Omental fat pad (tissue), 4 donors: ENCODE data around the gene RAB40AL. TPM values are rescaled to one million over a fixed set of nuclear protein-coding genes. Genes with fewer than 3 reads are reported as not detected.
"Not testable (repeated sequence)": the region's sequence is repeated elsewhere in the genome, so short reads cannot be mapped to it uniquely, and the experiment has no call there.

Experiments
- ATAC-seq: fragments of 150-250 bp; one replicate; pipeline ENCODE4 v1.9.1; 2016; ENCODE audit warnings: mild to moderate bottlenecking, moderate library complexity; ENCODE audit not compliant: low FRiP score
- DNase-seq: peaks from one replicate; pipeline ENCODE4 v3.0.0-alpha.2; 2019; ENCODE audit warnings: low spot score
- CTCF ChIP-seq, 3 donors: fragments of 450-650 bp; IDR thresholded peaks; one replicate each; pipeline ENCODE4 v1.5.1; 2016 to 2017; ENCODE audit warnings: antibody characterized with exemption in 3 of 3, mild to moderate bottlenecking in 3 of 3, moderate library complexity in 2 of 3
- total RNA-seq, 4 donors: library from RNA; depleted of rRNA; stranded (reverse); fragments of >200 nt; gene quantifications; one replicate each; pipeline ENCODE4 v1.1.0, GENCODE V29; 2016

The RAB40AL gene
- total RNA-seq, 4 donors from 2014 or later = 0.74 to 2.3 (median 1.4) TPM

DNA sequence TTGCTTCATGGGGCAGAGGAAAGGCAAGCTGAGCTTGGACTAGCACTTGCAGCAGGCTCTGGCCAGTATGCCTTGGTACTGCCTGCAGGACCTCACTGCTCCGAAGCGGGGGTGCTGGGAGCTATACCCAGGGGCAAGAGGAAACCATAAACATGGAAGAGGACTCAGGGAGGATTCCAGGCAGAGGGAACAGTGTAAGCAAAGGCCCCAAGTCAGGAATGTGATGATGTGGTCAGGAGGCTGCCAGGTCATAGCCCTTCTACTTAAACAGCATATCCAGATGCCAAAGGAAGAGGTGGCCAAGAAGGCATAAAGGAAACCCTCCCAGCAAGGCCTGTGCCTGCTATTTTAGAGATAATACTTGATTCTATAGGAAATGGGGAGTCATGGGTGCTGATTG lies 31.1 kb downstream of the RAB40AL start:
- DNase-seq (no peak), ATAC-seq (no peak)
- no peak for TF ChIP-seq CTCF (IDR thresholded peaks at IDR 0.05)

- not testable (repeated sequence) for ATAC-seq, DNase-seq
Observed at GRCh38 chrX:102971536-102971935, 34.5 kb downstream of the RAB40AL start.

- DNase-seq (no peak), ATAC-seq (no peak)
- no peak for TF ChIP-seq CTCF (IDR thresholded peaks at IDR 0.05)
Observed at GRCh38 chrX:102975016-102975415, 37.9 kb downstream of the RAB40AL start.

- no peak for DNase-seq
- TF ChIP-seq CTCF (IDR thresholded peaks at IDR 0.05) = no peak
- no peak for ATAC-seq
Observed at GRCh38 chrX:102976286-102976685, 39.2 kb downstream of the RAB40AL start.

GRCh38 chrX:102976793-102977495 lies 39.9 kb downstream of the RAB40AL start:
- ATAC-seq = no peak
- DNase-seq = no peak
- no peak for TF ChIP-seq CTCF (IDR thresholded peaks at IDR 0.05)

GRCh38 chrX:102978594-102978993 lies 41.5 kb downstream of the RAB40AL start:
- no peak for TF ChIP-seq CTCF (IDR thresholded peaks at IDR 0.05)
- DNase-seq (no peak), ATAC-seq (no peak)

DNA sequence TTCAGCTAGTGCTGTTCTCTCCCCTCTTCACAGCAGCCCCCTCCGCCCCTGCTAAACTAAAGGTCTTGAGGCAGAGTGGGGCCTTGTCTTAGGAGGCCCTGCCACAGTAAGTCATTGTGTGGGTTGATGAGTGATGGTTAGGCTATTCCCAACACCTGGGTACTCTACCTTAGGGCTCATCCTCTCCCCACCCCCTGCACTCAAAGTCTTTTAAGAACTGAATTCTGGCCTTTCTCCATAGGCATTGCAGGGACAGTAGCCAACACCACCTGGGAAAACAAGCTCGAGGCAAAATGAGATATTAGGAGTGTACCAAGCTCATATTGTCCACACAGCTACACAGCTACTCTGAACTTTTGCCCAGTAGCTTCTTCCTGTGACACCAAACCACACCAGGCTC lies 42.5 kb downstream of the RAB40AL start:
- DNase-seq (no peak), ATAC-seq (no peak)
- TF ChIP-seq CTCF (IDR thresholded peaks at IDR 0.05) = no peak
